Spleen (tissue), 11 donors: Measurements from ENCODE around the gene ZNF326. TPM values are rescaled to one million over a fixed set of nuclear protein-coding genes. Genes with fewer than 3 reads are reported as not detected.
"Not testable (repeated sequence)": the region's sequence is repeated elsewhere in the genome, so short reads cannot be mapped to it uniquely, and the experiment has no call there.

Experiments
- DNase-seq: peaks from one replicate; pipeline ENCODE4 v3.0.0-alpha.2; 2020
- H3K27ac ChIP-seq, 8 donors: fragments of 200-600 bp; sonication (generic) in 7 of 8; 1 replicate in 4 of 8; 2 replicates in 4 of 8; pipeline versions ENCODE4 v1.5.0 to v1.8.0; 2016 to 2021; ENCODE audit warnings: inconsistent platforms in 4 of 8, mild to moderate bottlenecking in 4 of 8, moderate library complexity in 1 of 8
- H3K27me3 ChIP-seq, 7 donors: fragments of 200-600 bp; sonication (generic) in 6 of 7; replicated peaks in 1 of 7; 1 replicate in 4 of 7; 2 replicates in 3 of 7; pipeline versions ENCODE4 v1.5.0 to v1.8.0; 2016 to 2021; ENCODE audit warnings: inconsistent platforms in 3 of 7, mild to moderate bottlenecking in 1 of 7
- H3K36me3 ChIP-seq, 6 donors: fragments of 200-600 bp; sonication (generic) in 5 of 6; 1 replicate in 4 of 6; 2 replicates in 2 of 6; pipeline versions ENCODE4 v1.5.0 to v1.8.0; 2016 to 2021; ENCODE audit warnings: inconsistent platforms in 2 of 6
- H3K4me1 ChIP-seq, 6 donors: fragments of 200-600 bp; sonication (generic) in 5 of 6; 1 replicate in 3 of 6; 2 replicates in 3 of 6; pipeline versions ENCODE4 v1.5.0 to v1.8.0; 2016 to 2021; ENCODE audit warnings: inconsistent platforms in 3 of 6
- H3K4me3 ChIP-seq, 8 donors: fragments of 200-600 bp; sonication (generic) in 7 of 8; 1 replicate in 4 of 8; 2 replicates in 4 of 8; pipeline versions ENCODE4 v1.5.0 to v1.8.0; 2016 to 2021; ENCODE audit warnings: inconsistent platforms in 4 of 8, mild to moderate bottlenecking in 4 of 8, moderate library complexity in 2 of 8
- H3K9me3 ChIP-seq, 8 donors: fragments of 200-600 bp; sonication (generic) in 7 of 8; 1 replicate in 4 of 8; 2 replicates in 4 of 8; pipeline versions ENCODE4 v1.5.0 to v1.8.0; 2016 to 2021; ENCODE audit warnings: inconsistent platforms in 4 of 8
- CTCF ChIP-seq, 11 experiments: fragments of 200-600 bp in 7 of 11; fragments of 450-650 bp in 4 of 11; sonication (generic) in 4 of 11; IDR thresholded peaks in 8 of 11; conservative IDR thresholded peaks in 3 of 11; 1 replicate in 7 of 11; 2 replicates in 4 of 11; pipeline versions ENCODE4 v1.4.0 to v1.8.0; 2016 to 2021; ENCODE audit warnings: antibody characterized with exemption in 11 of 11, inconsistent platforms in 4 of 11, mild to moderate bottlenecking in 1 of 11
- POLR2A ChIP-seq, 3 donors: fragments of 450-650 bp; IDR thresholded peaks; one replicate each; pipeline ENCODE4 v1.5.1; 2017; ENCODE audit warnings: antibody characterized with exemption in 3 of 3, mild to moderate bottlenecking in 1 of 3
- POLR2AphosphoS5 ChIP-seq, 3 donors: sonication (generic); formaldehyde crosslinking; IDR thresholded peaks; one replicate each; pipeline ENCODE4 v1.5.1; 2017; ENCODE audit warnings: antibody characterized with exemption in 3 of 3
- WGBS, 5 donors: extraction: QIAGEN DNeasy Blood & Tissue Kit in 3 of 5; methylation state at CpG; one replicate each; pipeline versions ENCODE4 v1.1.5 to v1.1.7; 2013 to 2018; 5-methylcytosine and 5-hydroxymethylcytosine counted together
- intact Hi-C: fragments of 100-400 bp; cut with DNase I; formaldehyde crosslinking; loops from one replicate; pipeline ENCODE4 v1.15.0; 2023; ENCODE audit warnings: low total_unique reads
- polyA plus RNA-seq, 3 donors: library from polyadenylated mRNA; stranded (reverse); fragments of 200-250 nt; gene quantifications; one replicate each; pipeline ENCODE4 v1.2.1, GENCODE V29; 2013
- total RNA-seq, 7 donors: library from RNA; depleted of rRNA in 3 of 7; stranded (reverse); fragments of >200 nt in 3 of 7; fragmentation: NEBNext Ultra II Directional in 4 of 7; extraction: Animal tissue kit (Norgen Biotek cat#: 25700) in 4 of 7; gene quantifications; one replicate each; pipeline versions ENCODE4 v1.1.0 to v1.2.1, GENCODE V29; 2016 to 2021
- donor health status: healthy with polysubstance abuse.
- donor health status: DM: no; HTN: no; CAD: no; lungs with moderate emphysema.
- donor health status: DM: no; HTN: no; CAD: no.
- donor health status: Bipolar disorder and iron deficiency.
- donor health status: healthy.
- donor health status: DM: no; HTN: no; CAD: no.
- donor health status: DM: yes; HTN: yes; CAD: no.

ZNF326 gene
- total and polyA plus RNA-seq, 10 donors, result 4.6 to 27.9 (median 18.6) TPM

DNA sequence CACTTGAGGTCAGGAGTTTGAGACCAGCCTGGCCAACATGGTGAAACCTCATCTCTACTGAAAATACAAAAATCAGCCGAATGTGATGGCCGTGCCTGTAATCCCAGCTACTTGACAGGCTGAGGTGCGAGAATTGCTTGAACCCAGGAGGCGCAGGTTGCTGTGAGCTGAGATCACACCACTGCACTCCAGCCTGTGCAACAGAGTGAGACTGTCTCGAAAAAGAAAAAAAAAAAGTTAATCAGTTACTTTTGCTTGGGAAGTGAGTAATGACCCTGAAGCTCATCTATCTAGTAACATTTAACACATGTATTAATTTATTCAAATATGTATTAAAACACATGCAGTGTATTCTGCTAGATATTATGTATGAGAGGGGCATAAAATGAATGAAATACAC lies 49.4 kb downstream of the ZNF326 start:
- H3K4me3 ChIP-seq, result no peak overlapping the region
- no peak for DNase-seq
- WGBS, 5 donors, result 90 to 96% (median 93%) methylated on average over 5 of the region's 5 CpGs
- intact Hi-C loops, result no loop called here
- no peaks in the 10 kb centered on the region for H3K36me3 ChIP-seq
- no peak overlapping the region for H3K27ac ChIP-seq
- TF ChIP-seq POLR2A (IDR thresholded peaks at IDR 0.05) (no peak), POLR2AphosphoS5 (IDR thresholded peaks at IDR 0.05) (no peak), CTCF (IDR thresholded peaks at IDR 0.05 in 8 of 11, conservative IDR thresholded peaks at IDR 0.05 in 3 of 11) (no peak)
- H3K9me3 ChIP-seq, result no peaks in the 10 kb centered on the region
- H3K4me1 ChIP-seq, result no peaks in the 10 kb centered on the region
- no peaks in the 10 kb centered on the region for H3K27me3 ChIP-seq

DNA sequence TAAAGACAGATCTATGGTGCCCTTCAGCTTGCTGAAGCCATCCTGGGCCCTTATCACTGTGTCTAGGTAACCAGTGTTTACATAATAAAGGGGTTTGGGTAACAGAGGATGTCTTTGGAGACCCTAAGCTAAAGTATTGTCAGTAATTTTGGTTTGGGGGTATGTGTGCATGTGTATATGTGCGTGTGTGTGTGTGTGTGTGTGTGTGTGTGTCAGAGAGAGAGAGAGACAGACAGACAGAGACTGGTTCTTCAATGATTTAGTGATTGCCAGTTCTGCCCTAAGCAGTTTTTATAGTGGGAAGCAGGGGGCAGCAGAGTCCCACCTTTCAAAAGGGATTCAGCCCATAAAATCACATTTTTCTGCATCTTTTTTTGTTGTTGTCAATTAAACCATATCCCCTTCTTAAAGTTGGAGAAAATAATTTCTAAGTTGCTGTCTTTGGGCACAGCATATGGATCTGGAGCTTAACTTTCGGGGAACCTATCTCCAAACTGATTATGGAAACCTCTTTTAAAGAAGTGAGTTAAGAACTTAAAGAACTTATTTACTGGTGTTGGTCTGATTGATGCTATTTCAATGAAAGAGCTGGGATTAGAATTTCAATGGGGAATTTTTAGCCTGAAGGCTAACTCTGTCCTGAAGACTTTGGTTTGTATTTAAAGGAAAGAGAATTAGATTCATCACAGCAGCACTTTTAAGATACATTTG lies 51.1 kb downstream of the ZNF326 start:
- Histone ChIP-seq H3K9me3 (no peaks in the 10 kb centered on the region), H3K27ac (no peak overlapping the region), H3K4me3 (no peak overlapping the region), H3K27me3 (no peaks in the 10 kb centered on the region), H3K4me1 (no peaks in the 10 kb centered on the region), H3K36me3 (no peaks in the 10 kb centered on the region)
- intact Hi-C loops, result no loop called here
- TF ChIP-seq CTCF (IDR thresholded peaks at IDR 0.05 in 8 of 11, conservative IDR thresholded peaks at IDR 0.05 in 3 of 11) (peak in 7 of 11 experiments; percentile 22 to 54 (median 40)), POLR2A (IDR thresholded peaks at IDR 0.05) (no peak)
- DNase-seq, result no peak
- WGBS, 5 donors, result 35 to 44% (median 39%) methylated on average over 2 of the region's 2 CpGs

DNA sequence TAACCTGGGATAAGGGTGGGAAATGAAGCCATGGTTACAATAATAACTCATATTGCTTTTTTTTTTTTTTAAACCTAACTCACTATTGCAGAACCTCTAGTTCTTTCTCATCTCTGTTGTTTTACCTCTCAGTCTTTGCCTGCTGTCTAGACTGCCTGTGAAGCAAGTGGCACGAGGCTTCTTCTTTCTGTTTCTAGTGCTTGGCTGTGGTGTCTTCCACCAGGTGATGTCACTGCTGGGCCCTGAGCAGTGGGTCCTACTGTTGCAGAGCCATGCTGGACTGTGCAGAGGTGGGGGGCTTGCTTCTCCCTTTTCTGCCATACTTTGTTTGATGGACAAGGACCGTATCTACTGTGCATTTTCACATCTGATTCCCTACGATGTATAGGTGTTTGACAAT lies 51.7 kb downstream of the ZNF326 start:
- WGBS, 5 donors, result 70 to 83% (median 76%) methylated on average over 3 of the region's 3 CpGs
- no peaks in the 10 kb centered on the region for H3K27me3 ChIP-seq
- no peaks in the 10 kb centered on the region for H3K4me1 ChIP-seq
- H3K4me3 ChIP-seq, result no peak overlapping the region
- DNase-seq, result no peak
- intact Hi-C loops, result no loop called here
- TF ChIP-seq POLR2AphosphoS5 (IDR thresholded peaks at IDR 0.05) (no peak), POLR2A (IDR thresholded peaks at IDR 0.05) (no peak), CTCF (IDR thresholded peaks at IDR 0.05 in 8 of 11, conservative IDR thresholded peaks at IDR 0.05 in 3 of 11) (no peak)
- H3K9me3 ChIP-seq, result no peaks in the 10 kb centered on the region
- H3K27ac ChIP-seq, result no peak overlapping the region
- no peaks in the 10 kb centered on the region for H3K36me3 ChIP-seq

GRCh38 chr1:90048043-90048442 lies 53.1 kb downstream of the ZNF326 start:
- Histone ChIP-seq H3K27ac (no peak overlapping the region), H3K27me3 (no peaks in the 10 kb centered on the region), H3K4me1 (no peaks in the 10 kb centered on the region), H3K36me3 (no peaks in the 10 kb centered on the region), H3K4me3 (no peak overlapping the region), H3K9me3 (no peaks in the 10 kb centered on the region)
- intact Hi-C loops, result no loop called here
- DNase-seq, result no peak
- no peak for TF ChIP-seq POLR2AphosphoS5 (IDR thresholded peaks at IDR 0.05)
- no peak for TF ChIP-seq POLR2A (IDR thresholded peaks at IDR 0.05)
- TF ChIP-seq CTCF (IDR thresholded peaks at IDR 0.05 in 8 of 11, conservative IDR thresholded peaks at IDR 0.05 in 3 of 11), result no peak
- 84 to 88% (median 85%) methylated on average over 5 of the region's 5 CpGs for WGBS, 5 donors

- H3K27ac ChIP-seq, intact Hi-C loops, H3K4me3 ChIP-seq, H3K36me3 ChIP-seq, DNase-seq, H3K9me3 ChIP-seq, H3K4me1 ChIP-seq: not testable (repeated sequence)
- WGBS, 5 donors, result 86 to 96% (median 92%) methylated on average over 26 to 29 of the region's 31 CpGs
- peaks cover 0 to 17% (median 0%) of the 10 kb centered on the region in 7 donors for H3K27me3 ChIP-seq
Measured at GRCh38 chr1:90062700-90063643, 68.1 kb downstream of the ZNF326 start.

DNA sequence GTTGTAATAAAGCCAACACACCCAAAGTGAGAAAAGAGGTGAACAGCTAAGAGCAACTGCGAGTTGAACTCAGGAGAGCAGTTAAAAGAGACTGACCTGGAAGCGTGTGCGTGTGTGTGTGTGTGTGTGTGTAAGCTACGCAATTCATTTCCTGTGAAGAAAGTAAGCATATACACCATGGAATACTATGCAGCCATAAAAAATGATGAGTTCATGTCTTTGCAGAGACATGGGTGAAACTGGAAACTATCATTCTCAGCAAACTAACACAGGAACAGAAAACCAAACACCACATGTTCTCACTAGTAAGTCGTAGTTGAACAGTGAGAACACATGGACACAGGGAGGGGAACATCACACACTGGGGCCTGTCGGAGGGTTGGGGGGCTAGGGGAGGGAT lies 69.2 kb downstream of the ZNF326 start:
- H3K9me3 ChIP-seq, H3K27ac ChIP-seq, H3K36me3 ChIP-seq, H3K4me1 ChIP-seq, DNase-seq, intact Hi-C loops, H3K4me3 ChIP-seq: not testable (repeated sequence)
- 82 to 94% (median 88%) methylated on average over 6 of the region's 6 CpGs for WGBS, 5 donors
- peaks cover 0 to 17% (median 0%) of the 10 kb centered on the region in 7 donors for H3K27me3 ChIP-seq
